IMR-90 (cell line): ENCODE measurements around the gene ZNF425.

Source experiments
- BHLHE40 ChIP-seq: fragments of 150-350 bp; IDR thresholded peaks from 2 replicates; pipeline ENCODE4 v1.6.1; 2016; ENCODE audit warnings: mild to moderate bottlenecking, low read depth, low read length
- CEBPB ChIP-seq: IDR thresholded peaks from 2 replicates; pipeline ENCODE4 v1.6.1; 2012; ENCODE audit warnings: low read depth, low read length, improper control_type of control experiment
- CHD1 ChIP-seq: IDR thresholded peaks from 2 replicates; pipeline ENCODE4 v1.6.1; 2012; ENCODE audit warnings: low read depth, low read length, improper control_type of control experiment
- CTCF ChIP-seq: conservative IDR thresholded peaks from 2 replicates; pipeline ENCODE4 v1.5.1; 2012; ENCODE audit warnings: mild to moderate bottlenecking, low read depth, low read length, improper control_type of control experiment
- POLR2A ChIP-seq: IDR thresholded peaks from 2 replicates; pipeline ENCODE4 v1.6.1; 2012; ENCODE audit warnings: mild to moderate bottlenecking, low read depth, low read length
- RCOR1 ChIP-seq: IDR thresholded peaks from 2 replicates; pipeline ENCODE4 v1.6.1; 2012; ENCODE audit warnings: mild to moderate bottlenecking, low read length, improper control_type of control experiment; ENCODE audit not compliant: insufficient replicate concordance

- TF ChIP-seq POLR2A (no peak), CTCF (no peak), RCOR1 (no peak), CEBPB (no peak), BHLHE40 (no peak), CHD1 (no peak)
Measured at GRCh38 chr7:149166630-149167352, 40.7 kb upstream of the ZNF425 start.
